Liver (tissue), 3 donors: ENCODE measurements around the gene ADGRF3.

Experiments used
- CTCF ChIP-seq: fragments of 150-350 bp; IDR thresholded peaks from 2 replicates; pipeline ENCODE4 v1.5.1; 2017; ENCODE audit warnings: improper control_type of control experiment, low read depth, low read length; ENCODE audit not compliant: missing input control
- EGR1 ChIP-seq, 2 donors: IDR thresholded peaks; 2 replicates each; pipeline ENCODE4 v1.6.1; 2016 to 2018; ENCODE audit warnings: antibody characterized with exemption in 2 of 2, low read depth in 2 of 2
- MAX ChIP-seq: IDR thresholded peaks from 2 replicates; pipeline ENCODE4 v1.6.1; 2016; ENCODE audit warnings: antibody characterized with exemption
- REST ChIP-seq: IDR thresholded peaks from 2 replicates; pipeline ENCODE4 v1.6.1; 2016; ENCODE audit warnings: antibody characterized with exemption, mild to moderate bottlenecking
- RXRA ChIP-seq, 2 donors: IDR thresholded peaks; 2 replicates each; pipeline ENCODE4 v1.6.1; 2017 to 2018; ENCODE audit warnings: antibody characterized with exemption in 2 of 2, mild to moderate bottlenecking in 1 of 2
- SP1 ChIP-seq: IDR thresholded peaks from 2 replicates; pipeline ENCODE4 v1.6.1; 2018; ENCODE audit warnings: antibody characterized with exemption, mild to moderate bottlenecking
- YY1 ChIP-seq: IDR thresholded peaks from 2 replicates; pipeline ENCODE4 v1.6.1; 2016; ENCODE audit warnings: antibody characterized with exemption, mild to moderate bottlenecking
- donor health status: healthy.
- donor health status: healthy.

- TF ChIP-seq CTCF = no peak
- no peak for TF ChIP-seq EGR1 (IDR thresholded peaks at IDR 0.05; ENCODE audit: low read depth in 2 of 2)
- TF ChIP-seq YY1 = no peak
- TF ChIP-seq REST = peak; percentile 56
- TF ChIP-seq SP1 = no peak
- no peak for TF ChIP-seq RXRA (IDR thresholded peaks at IDR 0.05)
- TF ChIP-seq MAX = no peak
Observed at GRCh38 chr2:26346454-26347053, at the start of gene ADGRF3.
